ENCODE results near the gene FMNL1. TPM values are rescaled to one million over a fixed set of nuclear protein-coding genes. Genes with fewer than 3 reads are reported as not detected.

Gene FMNL1
- total RNA-seq, 1 experiment from 2014 or later: 3.0 TPM

GRCh38 chr17:45288825-45289224 lies 67.1 kb downstream of the FMNL1 start:
- ChIA-PET POLR2A (no interaction called here), CTCF (interaction anchor here (2.6 kb wide), 1 partner anchor 11 kb away, joined by 11 read pairs; no protein-coding TSS in a partner anchor)
- H3K27ac Mint-ChIP-seq (ENCODE audit: unreplicated experiment): no peak overlapping the region

DNA sequence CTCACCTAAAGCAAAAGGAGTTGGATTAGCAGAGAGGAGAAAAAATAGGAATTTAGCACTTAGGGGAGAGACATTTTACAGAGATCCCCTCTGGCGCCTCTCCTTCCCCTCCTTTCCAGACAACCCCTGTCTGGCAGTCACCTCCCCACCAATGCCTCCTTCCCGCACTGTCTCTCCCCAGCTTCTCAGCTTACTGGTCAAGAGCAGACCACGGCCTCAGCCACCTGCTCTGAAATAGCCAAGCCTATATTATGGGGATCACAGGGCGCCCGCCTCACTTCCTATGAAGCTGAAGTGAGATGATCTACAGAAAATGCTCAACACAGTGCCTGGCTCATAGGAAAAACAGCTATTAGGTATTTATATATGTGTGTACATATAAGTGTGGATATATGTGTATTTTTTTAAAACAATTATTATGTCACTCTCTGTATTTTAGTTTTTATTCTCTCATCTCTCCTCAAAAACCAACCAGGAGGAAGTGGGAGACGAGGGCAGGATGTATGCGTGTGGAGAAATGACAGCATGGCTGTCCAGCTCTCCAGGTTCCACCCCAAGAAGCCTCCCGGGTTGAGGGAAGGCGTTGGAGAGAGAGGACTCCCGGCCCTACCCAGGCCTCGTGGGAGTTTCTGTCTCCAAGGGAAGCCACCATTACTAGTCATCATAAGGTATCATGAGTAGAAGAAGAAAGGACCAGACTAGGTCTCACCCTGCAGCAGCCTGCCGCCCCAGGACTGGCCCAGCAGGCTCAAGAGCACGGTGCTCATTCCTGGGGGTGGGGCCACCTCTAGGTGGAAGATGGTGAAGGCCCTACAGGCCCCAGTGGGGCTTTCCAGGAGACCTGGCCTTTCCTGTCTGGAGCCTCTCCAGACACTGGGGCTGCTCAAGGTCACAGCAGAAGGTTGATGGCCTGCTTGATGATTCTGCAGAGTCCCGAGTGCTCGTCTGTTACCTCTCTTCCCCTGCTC lies 67.9 kb downstream of the FMNL1 start:
- no TSS peak for BruUV-seq (replicated peaks)
- Histone ChIP-seq H3K4me3 (ENCODE audit: low read depth, low read length) (no peak overlapping the region), H3K9me3 (no peaks in the 10 kb centered on the region), H3K36me3 (ENCODE audit: control insufficient read depth, insufficient read depth, low read length) (no peaks in the 10 kb centered on the region), H3K27me3 (replicated peaks; ENCODE audit: control insufficient read depth, insufficient read depth, low read length) (no peaks in the 10 kb centered on the region), H3K4me1 (peaks cover 20% of the 10 kb centered on the region)
- POLR2A ChIA-PET: no interaction called here
- Mint-ChIP-seq H3K27ac (ENCODE audit: unreplicated experiment) (no peak overlapping the region), H3K36me3 (ENCODE audit: insufficient read depth, unreplicated experiment) (peaks cover 33% of the 10 kb centered on the region), H3K27me3 (ENCODE audit: insufficient read depth, unreplicated experiment) (no peaks in the 10 kb centered on the region), H3K4me1 (ENCODE audit: low read depth, unreplicated experiment) (peaks cover 18% of the 10 kb centered on the region), H3K9me3 (ENCODE audit: unreplicated experiment) (no peaks in the 10 kb centered on the region), H3K4me3 (ENCODE audit: unreplicated experiment) (no peak overlapping the region)
- no peak for TF ChIP-seq CTCF (IDR thresholded peaks at IDR 0.05; ENCODE audit: insufficient read depth in 1 of 2, low read depth in 1 of 2, low read length in 1 of 2, severe bottlenecking in 1 of 2, unreplicated experiment in 1 of 2)
- CTCF ChIA-PET: no interaction called here
- intact Hi-C loops (cut with micrococcal nuclease; ENCODE audit: unreplicated experiment): no loop called here
- DNase-seq: no peak

More at GRCh38 chr17:45288825-45289224, 67.1 kb downstream of the FMNL1 start:
- intact Hi-C loops (cut with micrococcal nuclease; ENCODE audit: unreplicated experiment): no loop called here
- DNase-seq: no peak
- no TSS peak for BruUV-seq (replicated peaks)
- Histone ChIP-seq H3K36me3 (ENCODE audit: control insufficient read depth, insufficient read depth, low read length) (no peaks in the 10 kb centered on the region), H3K27me3 (replicated peaks; ENCODE audit: control insufficient read depth, insufficient read depth, low read length) (no peaks in the 10 kb centered on the region), H3K4me3 (ENCODE audit: low read depth, low read length) (no peak overlapping the region), H3K4me1 (peaks cover 16% of the 10 kb centered on the region), H3K9me3 (no peaks in the 10 kb centered on the region)
- Mint-ChIP-seq H3K36me3 (ENCODE audit: insufficient read depth, unreplicated experiment) (peaks cover 37% of the 10 kb centered on the region), H3K27me3 (ENCODE audit: insufficient read depth, unreplicated experiment) (no peaks in the 10 kb centered on the region), H3K4me3 (ENCODE audit: unreplicated experiment) (no peak overlapping the region), H3K9me3 (ENCODE audit: unreplicated experiment) (no peaks in the 10 kb centered on the region), H3K4me1 (ENCODE audit: low read depth, unreplicated experiment) (peaks cover 13% of the 10 kb centered on the region)
- no peak for TF ChIP-seq CTCF (IDR thresholded peaks at IDR 0.05; ENCODE audit: insufficient read depth in 1 of 2, low read depth in 1 of 2, low read length in 1 of 2, severe bottlenecking in 1 of 2, unreplicated experiment in 1 of 2)

DNA sequence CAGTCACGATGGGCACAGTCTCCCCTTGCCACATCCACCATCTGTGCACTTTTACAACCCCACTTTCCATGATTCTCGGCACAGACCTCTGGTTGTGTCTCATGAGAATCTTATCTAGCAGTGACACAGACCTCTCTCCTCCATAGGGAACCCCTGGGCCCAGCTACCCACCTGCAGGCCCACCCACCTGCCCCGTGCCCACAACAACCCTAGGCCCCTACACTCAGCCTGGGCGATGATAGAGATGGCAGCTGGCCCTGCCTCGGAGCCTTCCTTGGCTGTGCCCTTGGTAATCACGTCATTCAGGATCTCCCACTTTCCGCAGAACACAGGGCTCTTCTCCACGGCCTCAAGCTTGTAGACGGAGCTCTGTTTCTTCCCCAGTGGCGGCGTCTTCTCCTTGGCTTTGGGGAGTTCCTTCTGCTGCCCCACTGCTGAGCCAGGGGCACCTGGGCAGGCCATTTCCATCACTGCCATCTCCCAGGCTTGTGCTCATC lies 68.6 kb downstream of the FMNL1 start:
- TF ChIP-seq CTCF (IDR thresholded peaks at IDR 0.05; ENCODE audit: insufficient read depth in 1 of 2, low read depth in 1 of 2, low read length in 1 of 2, severe bottlenecking in 1 of 2, unreplicated experiment in 1 of 2): no peak
- Mint-ChIP-seq H3K27me3 (ENCODE audit: insufficient read depth, unreplicated experiment) (no peaks in the 10 kb centered on the region), H3K9me3 (ENCODE audit: unreplicated experiment) (no peaks in the 10 kb centered on the region), H3K36me3 (ENCODE audit: insufficient read depth, unreplicated experiment) (peaks cover 25% of the 10 kb centered on the region), H3K27ac (ENCODE audit: unreplicated experiment) (no peak overlapping the region), H3K4me3 (ENCODE audit: unreplicated experiment) (no peak overlapping the region), H3K4me1 (ENCODE audit: low read depth, unreplicated experiment) (peaks cover 18% of the 10 kb centered on the region)
- H3K9me3 ChIP-seq: no peaks in the 10 kb centered on the region
- H3K4me3 ChIP-seq (ENCODE audit: low read depth, low read length): no peak overlapping the region
- H3K36me3 ChIP-seq (ENCODE audit: control insufficient read depth, insufficient read depth, low read length): no peaks in the 10 kb centered on the region
- ChIA-PET CTCF (no interaction called here), POLR2A (no interaction called here)
- DNase-seq: no peak
- intact Hi-C loops (cut with micrococcal nuclease; ENCODE audit: unreplicated experiment): no loop called here
- H3K27me3 ChIP-seq (replicated peaks; ENCODE audit: control insufficient read depth, insufficient read depth, low read length): no peaks in the 10 kb centered on the region
- H3K4me1 ChIP-seq: peaks cover 23% of the 10 kb centered on the region
- no TSS peak for BruUV-seq (replicated peaks)
